GM21381 (cell line): ENCODE data around the gene SLC29A3.
"Not testable (repeated sequence)": the region's sequence is repeated elsewhere in the genome, so short reads cannot be mapped to it uniquely, and the experiment has no call there.

Experiments
- ATAC-seq: cut with Tn5 transposase; IDR thresholded peaks from one replicate; pipeline ENCODE4 v1.9.1; 2021; ENCODE audit warnings: mild to moderate bottlenecking, moderate library complexity; ENCODE audit not compliant: unreplicated experiment

SLC29A3 gene

DNA sequence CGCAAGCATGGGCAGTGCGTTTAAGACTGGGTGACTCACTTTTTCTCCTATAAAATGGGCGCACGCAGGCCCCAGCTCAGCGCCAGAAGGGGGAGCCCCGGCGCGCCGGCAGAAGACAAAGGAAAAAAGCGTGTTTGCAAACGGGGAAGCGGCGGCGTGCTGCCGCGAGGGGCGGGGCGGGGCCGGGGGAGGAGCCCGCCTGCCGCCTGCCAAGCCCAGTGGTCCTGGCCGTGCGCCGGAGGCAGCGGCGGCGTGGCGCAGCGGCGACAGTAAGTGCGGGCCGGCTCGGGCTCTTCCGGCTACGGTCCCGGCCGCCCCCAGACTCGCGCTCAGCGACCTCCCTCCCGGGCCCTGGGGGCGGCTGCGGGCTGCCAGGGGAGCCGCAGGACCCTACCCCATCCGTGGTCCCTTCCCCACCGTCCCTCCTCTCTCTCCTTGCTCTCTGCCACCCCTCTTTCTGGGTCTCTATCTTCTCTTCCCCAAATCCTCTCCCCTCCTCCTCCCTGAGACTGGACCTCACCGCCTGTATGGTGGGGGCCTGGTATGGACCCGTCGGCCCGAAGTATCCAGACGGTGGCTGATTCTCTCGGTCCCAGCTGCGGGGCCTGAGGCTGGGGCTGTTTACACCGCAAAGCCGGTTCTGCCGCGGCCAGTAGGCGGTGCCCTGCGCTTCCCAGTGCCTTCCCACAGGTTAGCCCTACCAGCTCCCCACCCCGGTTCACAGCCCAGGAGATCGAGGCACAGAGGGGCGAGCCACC lies at the start of gene SLC29A3:
SLC29A3 (plus strand) TSS at position 218 of the 758 bp plus-strand sequence; CDS start at position 269, 51 bp downstream.
- ATAC-seq, result peak; percentile 89

DNA sequence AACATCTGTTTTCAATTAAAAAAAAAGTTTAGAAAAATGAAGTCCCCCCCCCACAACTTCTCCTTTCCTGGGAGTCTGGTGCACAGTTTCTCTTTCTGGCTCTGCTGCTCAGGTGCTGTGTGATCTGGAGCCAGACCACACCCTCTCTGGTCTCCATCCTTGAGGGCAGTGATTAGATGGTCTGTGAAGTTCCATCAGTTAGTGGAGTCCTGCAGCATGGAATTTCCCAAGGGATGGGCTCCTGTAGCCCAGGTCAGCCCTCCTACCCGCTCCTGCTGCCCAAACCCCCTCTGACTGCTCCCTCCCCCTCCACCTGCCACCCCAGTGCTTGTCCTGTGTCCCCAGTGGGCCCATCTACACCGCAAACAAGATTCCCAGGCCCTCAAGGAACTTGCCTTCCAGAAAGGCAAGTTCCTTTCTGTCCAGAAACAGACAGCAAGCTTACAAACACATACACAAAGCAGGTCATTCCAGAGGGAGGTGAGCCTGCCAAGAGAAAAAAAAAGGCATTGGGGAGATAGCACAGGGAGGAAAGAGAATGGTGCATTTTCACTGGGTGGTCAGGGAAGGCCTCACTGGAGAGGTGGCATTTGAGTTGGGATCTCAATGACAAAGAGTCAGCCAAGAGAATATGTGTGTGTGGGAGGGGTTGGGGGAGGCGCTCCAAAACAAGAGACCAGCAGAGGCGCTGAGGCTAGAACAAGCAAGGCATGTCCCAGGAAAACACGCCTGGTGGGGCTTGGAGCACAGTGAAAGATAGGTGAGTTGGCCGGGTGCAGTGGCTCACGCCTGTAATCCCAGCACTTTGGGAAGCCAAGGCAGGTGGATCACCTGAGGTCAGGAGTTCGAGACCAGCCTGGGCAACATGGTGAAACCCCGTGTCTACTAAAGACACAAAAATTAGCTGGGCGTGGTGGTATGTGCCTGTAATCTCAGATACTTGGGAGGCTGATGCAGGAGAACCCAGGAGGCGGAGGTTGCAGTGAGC lies 49.5 kb upstream of the SLC29A3 start:
- no peak for ATAC-seq

DNA sequence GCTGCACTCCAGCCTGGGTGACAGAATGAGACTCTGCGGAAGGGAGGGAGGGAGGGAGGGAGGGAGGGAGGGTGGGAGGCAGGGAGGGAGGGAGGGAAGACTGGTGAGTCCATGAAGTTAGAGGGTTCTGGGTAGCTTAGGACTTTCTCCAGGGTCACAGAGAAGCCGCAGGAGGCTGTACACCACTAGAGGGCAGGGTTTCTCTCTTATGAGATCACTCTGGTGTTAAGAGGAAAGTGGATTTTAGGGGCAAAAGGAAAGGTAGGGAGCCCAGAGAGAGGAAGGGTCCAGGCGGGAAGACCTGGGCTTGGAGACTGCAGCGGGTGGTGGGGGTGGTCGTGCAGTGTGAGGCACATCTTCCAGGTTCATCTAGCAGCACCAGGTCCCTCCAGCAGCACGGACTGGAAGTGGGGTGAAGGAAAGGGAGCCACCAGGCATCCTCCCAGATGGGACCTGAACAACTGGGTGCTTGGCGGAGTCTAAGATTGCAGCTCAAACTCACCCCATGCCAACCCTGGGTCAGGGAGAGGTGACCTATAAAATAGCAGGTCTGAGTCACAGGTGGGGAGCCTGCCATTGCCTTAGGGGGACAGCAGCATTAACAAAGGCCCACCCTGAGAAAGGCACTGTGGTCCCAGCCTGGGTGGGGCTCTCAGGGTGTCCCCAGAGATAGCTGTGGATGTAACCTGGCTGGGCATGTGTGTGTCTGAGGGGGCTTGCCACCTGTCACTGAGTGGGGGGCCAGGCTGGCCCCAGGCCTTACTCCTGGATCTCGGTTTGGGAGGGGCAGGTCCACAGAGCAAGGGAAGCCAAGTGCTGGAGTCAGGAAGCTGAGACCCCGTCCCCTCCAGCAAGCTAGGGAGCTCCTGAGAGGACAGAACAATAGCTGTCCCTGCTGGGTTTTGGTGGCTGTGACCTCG lies 48.5 kb upstream of the SLC29A3 start:
- ATAC-seq, result no peak

DNA sequence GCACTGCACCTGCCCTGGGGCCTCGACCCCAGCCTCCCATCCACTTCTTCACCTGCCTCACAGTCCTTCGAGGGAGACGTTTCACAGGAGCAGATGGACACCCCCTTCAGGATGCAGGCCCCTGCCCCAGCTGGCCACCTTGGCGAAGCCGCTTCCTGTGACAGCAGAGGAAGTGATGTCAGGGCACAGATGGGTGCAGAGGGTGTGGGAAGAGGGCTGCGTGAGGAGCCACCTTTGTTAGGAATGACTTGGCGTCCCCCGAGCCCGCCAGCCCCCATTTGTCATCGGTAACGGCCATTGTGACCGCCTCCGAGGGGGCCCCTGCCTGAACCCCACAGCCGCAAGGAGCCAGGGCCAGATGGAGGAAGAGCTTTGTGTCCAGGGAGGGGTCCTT lies 47.4 kb upstream of the SLC29A3 start:
- no peak for ATAC-seq

DNA sequence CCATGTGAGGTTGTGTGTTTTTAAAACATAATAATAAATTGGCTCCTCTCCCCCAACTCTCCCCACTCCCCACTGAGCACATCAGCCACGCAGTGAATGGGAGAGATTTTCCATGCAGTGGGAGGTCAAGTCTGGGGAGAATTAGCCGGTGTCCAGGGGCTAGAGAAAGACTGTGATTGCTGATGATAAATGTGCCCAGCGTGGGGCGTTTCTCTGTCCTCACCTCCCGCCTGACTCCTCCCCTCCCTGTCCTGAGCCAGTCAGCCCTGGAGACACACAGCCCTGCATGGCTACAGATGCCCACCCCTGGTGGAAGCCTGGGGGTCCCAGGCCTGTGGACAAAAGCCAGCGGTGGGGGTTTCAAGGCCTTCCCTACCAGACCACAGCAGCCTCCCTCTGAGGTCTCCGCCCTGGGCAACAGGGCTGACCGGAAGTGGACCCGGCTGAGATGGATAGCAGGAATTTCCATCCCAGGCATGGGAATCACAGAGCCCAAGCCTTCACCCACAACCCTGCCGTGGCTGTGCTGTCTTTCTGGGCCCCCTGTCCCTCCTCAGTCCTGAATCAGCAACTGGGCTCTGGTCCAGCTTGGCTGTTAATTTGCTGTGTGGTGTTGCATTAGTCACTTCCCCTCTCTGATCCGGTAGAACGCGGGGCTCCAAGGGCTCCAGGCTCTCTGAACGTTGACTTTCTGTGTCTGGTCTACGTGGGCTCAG lies 46.8 kb upstream of the SLC29A3 start:
- no peak for ATAC-seq

DNA sequence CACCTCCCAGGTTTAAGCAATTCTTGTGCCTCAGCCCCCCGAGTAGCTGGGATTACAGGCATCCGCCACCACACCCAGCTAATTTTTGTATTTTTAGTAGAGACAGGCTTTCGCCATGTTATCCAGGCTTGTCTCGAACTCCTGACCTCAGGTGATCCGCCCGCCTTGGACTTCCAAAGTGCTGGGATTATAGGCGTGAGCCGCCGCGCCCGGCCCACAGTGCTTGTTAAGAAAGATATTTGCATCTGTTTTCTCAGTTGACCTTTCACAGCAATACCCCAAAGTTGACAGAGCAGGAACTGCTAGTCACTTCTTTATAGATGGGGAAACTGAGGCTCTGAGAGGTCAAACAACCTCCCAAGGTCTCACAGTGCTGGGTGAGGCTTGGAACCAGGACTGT lies 46.1 kb upstream of the SLC29A3 start:
- ATAC-seq, result not testable (repeated sequence)

DNA sequence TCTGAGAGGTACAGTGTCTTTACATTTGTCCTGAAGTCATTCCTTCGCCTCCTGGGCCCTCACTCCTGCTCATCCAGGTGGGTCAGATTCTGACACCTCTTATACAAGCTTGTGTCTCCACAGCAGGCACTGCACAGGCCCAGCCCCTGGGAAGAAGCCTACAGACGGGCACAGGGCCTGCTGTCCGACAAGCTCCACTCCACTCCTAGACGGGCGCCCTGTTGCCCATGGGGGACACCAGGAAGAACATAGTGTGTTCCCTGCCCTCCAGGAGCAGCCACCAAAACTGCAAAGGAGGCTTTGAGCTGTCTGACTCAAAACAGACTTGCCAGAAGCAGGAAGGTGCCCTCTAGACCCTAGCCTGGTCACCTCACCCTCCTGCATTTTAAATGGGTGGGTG lies 45.6 kb upstream of the SLC29A3 start:
- no peak for ATAC-seq

DNA sequence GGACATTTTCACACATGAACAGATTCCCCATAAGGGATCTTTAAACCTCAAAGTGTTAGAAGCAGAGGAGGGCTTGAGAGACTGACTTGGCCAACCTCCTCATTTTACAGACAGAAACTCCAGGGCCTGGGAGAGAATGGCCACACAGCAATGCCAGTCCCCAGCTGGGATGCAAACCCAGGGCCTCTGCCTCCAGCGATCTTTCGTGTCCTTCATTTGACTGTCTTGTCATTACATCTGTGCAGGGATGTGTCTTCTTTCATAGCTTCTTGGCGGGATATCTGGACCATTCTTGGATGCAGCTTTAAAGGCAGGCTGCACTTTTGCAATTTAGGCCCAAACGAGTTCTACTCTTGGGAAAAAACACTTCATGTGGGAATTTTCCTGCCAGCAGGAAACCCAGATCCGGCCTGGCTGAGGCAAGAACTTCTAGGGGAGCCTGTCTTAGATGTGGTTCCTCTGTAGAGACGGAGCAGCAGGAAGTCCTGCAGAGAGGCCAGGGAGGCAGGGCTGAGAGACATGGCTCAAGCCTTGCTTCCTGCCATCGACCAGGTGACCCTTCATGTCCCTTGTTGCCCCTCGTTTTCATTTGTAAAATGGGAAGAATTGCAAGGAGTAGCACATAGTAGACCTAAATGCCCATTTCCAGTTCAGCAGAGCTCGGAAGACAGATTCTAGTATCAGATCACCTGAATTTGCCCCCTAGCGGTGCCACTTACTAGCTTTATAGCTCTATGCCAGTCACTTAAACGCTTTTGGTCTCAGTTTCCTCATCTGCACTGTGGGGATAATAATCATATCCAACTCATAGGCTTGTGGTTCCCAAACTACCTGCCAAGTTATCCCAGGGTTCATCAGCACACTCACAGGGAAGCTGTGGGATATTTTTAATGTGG lies 43.9 kb upstream of the SLC29A3 start:
- ATAC-seq, result no peak

DNA sequence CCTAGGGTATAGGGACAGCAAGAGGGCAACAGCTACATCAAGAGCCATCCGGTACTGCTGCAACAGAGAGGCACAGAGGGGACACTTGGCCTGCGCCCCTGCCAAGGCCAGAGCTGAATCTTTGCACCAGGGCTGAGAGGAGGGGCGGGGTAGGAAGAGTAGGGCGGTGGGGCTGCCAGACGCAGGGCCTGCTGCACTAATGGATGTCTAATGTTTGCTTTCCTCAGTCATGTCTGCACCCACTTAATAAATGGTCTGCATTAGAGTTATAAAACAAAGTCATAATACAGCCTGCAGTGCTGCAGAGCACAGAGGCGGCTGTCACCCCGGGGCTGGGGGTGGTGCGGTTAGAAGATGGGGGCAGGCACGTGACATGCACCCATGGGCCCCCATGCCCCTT lies 42.2 kb upstream of the SLC29A3 start:
- ATAC-seq, result no peak

DNA sequence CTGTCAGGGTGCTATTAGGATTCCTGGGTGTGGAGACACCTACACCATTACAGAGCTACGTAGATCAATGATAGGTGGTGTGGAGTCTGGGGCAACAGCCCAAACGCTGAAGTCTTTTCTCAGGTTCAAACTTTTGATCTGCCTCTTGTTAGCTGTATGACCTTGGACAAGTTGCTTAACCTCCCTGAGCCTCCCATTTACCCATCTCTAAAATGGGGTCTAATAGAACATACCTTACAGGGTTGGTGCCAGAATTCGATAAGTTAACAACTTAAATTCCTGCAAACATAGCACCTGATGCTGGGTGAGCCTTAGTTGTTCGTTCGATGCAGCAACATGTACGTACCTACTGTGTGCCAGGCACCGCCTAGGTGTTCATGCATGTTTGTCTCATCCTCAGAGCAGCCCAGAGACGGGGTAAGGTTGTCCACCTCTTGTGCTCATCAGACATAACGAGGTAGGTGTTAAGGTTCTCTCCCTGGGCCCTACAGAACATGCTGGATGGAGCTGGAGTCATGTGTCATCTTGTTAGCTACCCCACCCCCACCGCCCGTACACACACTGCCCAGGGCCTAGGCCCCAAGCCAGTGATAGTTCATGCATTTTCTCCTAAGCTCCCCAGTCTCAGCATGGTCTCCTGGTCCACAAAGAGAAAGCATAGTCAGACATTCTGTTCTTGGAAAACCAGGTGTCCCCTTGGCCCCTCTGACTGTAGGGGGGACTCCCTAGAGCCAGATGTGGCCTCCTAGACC lies 41.0 kb upstream of the SLC29A3 start:
- ATAC-seq, result no peak

DNA sequence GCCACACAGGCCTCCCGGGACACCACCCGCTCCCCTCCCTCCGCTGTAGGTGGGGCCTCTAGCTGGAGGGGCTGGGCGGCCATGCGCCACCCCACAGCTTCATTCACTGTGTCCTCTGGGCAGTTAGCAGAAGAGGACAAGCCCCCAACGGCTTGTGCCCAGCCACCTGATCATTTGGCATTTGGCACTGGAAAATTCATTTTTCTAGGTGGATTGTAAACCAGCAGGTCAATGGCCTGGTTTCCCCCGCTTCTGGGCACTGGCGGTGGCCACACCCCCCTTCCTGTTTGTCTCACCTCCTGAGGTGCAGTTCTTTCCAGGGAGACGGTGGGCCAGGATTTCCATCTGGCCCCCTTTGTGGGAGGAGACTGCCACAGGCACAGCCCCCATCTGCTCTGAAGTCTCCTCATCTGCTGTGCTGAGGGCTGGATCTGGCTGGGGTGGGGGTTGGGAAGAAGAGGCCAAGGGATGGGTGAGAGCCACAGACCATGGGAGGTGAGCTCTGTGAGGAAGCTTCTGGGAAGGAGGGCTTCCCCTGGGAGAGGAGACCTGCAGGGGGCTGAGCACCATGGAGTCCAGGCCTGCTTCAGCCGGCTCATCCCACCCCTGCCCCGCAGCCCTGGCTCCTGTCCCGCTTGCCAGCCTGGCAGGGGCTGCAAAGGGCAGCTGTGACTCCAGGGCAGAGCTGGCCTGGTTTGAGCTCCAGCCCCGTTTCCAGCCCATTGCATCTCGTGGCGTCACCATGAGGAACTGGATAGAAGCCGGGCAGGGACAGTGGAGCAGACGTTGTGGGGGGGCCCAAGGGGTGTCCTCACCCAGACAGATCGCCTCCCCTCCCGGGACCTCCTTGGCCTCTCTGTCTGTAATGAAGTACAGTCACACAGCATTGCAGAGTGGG lies 40.1 kb upstream of the SLC29A3 start:
- no peak for ATAC-seq

DNA sequence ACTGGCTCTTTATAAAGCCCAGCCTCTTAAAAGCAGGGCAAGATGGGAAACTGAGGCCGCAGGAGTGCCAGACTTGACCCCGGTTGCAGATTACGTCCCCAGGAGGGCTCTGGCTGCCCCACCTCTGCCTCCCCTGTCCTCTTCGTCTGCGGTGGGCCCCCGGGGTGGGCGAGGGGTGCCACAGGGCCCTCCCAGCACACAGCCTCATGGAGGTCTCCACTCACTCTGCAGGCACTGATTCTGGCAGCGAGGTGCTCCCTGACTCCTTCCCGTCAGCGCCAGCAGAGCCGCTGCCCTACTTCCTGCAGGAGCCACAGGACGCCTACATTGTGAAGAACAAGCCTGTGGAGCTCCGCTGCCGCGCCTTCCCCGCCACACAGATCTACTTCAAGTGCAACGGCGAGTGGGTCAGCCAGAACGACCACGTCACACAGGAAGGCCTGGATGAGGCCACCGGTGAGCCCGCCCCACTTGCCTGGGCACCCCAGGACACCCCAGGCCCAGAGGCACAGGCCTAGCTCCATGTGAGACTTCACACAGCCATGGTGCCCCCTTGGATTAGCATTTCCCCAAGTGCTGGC lies 39.4 kb upstream of the SLC29A3 start:
- ATAC-seq, result no peak

DNA sequence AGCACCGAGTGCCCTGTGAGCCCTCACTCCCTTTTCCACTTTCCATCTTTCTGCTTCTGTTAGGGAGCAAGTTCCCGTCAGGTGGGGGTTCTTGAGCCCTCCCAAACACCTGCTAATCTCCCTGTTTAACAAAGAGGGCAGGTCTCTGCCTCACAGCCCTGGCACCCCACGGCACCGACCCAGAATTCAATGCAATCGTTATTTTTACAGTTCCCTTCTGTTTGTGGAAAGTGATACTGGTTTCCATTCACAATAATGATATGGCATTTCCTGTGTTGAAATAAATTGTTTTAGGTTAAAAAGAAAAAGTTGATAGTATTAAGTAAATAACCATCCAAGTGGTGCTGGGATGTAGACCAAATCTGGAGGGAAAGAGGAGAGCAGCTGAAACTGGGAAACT lies 38.8 kb upstream of the SLC29A3 start:
- no peak for ATAC-seq

DNA sequence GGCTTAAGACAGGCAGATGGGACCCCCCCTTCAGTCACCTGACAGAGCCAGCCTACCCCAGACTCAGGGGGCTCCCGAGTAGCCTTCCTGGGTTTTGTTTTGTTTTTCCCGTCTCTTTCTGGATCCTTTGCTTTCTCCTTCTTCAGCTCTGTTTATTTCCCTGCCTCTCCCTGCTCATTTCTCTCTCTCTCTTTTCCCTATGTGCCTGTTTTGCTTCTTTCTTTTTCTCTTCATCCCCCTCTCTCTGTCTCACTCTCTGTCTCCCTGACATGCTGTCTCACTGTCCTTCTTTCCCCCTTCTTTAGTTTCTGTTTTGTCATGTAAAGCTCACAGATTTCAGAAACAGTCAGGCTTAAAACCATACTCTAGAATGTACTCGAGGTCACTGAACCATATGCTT lies 38.2 kb upstream of the SLC29A3 start:
- no peak for ATAC-seq

DNA sequence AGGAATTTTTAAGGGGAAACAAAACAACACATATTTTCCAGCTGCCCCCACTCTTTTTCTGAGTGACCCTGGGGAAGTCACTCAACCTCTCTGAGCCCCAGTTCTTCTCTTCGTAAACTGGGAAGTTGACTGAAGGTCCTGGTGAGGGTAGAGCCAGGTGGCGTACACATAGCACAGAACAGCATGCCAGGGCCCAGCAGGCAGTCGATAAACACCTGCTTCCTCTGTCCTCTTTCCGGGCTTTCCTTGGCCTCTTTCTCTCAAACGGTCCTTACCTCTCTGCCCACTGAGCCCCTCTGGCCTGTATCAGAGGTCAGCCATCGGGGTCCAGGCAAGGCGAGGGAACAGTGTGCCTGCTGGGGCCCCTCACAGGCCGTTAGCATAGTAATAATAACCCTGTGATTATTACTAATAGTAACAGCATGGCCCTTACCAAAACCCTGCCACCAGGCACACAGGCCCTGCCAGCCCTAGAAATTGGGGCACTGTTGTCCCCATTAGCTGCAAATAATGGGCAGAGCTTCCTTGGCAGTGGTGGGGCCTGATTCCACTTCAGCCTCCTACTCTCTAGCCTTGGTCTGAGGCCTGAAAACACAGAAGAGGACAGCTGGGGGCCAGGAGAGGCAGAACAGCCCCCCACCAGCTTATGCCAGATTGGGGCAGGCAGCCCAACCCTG lies 37.3 kb upstream of the SLC29A3 start:
- no peak for ATAC-seq

DNA sequence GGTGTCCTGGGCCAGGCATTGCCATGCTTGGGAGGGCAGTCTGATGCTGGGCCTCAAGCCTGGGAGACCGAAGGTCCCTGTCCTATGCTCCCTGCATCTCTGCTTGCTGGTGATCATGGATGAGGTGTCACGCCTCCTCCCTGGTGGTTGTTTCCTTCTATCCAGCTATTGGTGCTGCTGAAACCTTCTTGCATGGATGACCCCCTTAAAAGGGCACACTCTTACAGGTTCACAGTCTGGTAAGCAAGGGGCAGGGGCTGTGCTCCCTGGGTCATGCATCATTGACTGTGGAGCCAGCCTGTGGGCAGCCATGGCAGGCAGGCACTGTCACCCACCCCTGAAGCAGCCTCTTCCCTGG lies 36.8 kb upstream of the SLC29A3 start:
- ATAC-seq, result no peak

DNA sequence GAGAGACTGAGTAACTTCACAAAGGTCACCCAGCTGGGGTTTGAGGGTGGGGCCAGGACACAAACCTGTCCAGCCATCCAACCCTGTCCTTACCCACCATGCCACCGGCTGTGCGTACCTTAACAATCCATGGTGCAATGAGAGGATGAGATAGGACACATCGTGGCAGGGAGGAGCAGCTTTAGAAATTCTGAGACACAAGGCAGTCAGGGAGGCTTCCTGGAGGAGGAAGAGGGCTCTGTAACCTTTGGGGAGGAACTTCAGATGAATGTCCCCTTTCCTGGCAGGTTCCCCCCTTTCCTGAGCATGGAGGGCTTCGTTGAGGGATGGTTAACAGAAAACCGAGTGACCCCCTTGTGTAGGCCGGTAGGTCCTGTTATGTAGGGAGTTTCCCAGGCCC lies 35.6 kb upstream of the SLC29A3 start:
- no peak for ATAC-seq
